ENCODE data around the gene URB2. TPM values are rescaled to one million over a fixed set of nuclear protein-coding genes. Genes with fewer than 3 reads are reported as not detected.

The URB2 gene
- total and polyA plus RNA-seq, 10 of the 15 experiments (the other 5 are each of a cell fraction or from before 2014, with no cell fraction given), result 2.7 to 24.0 (median 16.9) TPM

GRCh38 chr1:229625071-229625914 lies 754 bp upstream of the URB2 start (continued):
- TF ChIP-seq NKRF (conservative IDR thresholded peaks at IDR 0.05), result peak; percentile 85
- peak; percentile 10 for TF ChIP-seq POLR2A (IDR thresholded peaks at IDR 0.05; ENCODE audit: low read depth, low read length)
- TF ChIP-seq TBL1XR1 (IDR thresholded peaks at IDR 0.05; ENCODE audit: low read depth, low read length), result no peak
- TF ChIP-seq RAD51 (IDR thresholded peaks at IDR 0.05), result no peak
- TF ChIP-seq HDGF (IDR thresholded peaks at IDR 0.05), result 0 out of 2 replicates have a peak, but pooled peaks have one; percentile 55
- no peak for TF ChIP-seq ZSCAN29 (IDR thresholded peaks at IDR 0.05)
- TF ChIP-seq TCF12 (IDR thresholded peaks at IDR 0.05; ENCODE audit: low read depth, low read length), result 0 out of 2 replicates have a peak, but pooled peaks have one; percentile 8
- TF ChIP-seq ATF7 (IDR thresholded peaks at IDR 0.05; ENCODE audit: low read depth), result no peak
- no peak for TF ChIP-seq BCLAF1 (IDR thresholded peaks at IDR 0.05)
- no peak for TF ChIP-seq USF2 (IDR thresholded peaks at IDR 0.05; ENCODE audit: borderline replicate concordance, low read depth, low read length)
- TF ChIP-seq IRF5 (IDR thresholded peaks at IDR 0.05; ENCODE audit: borderline replicate concordance), result no peak

Measured in GM12878 (cell line).